Measurements from ENCODE around the gene FSTL4.

DNA sequence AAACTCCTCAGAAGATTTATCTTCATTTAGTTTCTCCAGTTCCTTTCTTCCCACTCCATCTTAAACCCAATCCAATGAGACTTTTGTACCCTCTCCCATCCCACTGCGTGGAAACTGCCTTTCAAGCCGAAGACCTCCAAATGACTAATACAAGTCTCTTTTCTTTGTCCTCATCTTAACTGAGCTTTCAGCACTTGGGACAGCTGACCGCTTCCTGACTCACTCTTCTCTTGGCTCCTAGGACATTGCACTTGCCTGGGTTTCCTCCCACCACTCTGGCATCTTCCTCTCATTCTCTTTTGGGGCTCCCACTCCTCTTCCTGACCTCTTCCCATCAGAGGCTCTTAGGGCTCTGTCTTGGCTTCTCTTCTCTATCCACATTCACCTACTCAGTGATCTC is 316.8 kb downstream of the FSTL4 start:
- no peak for TF ChIP-seq POLR2A (IDR thresholded peaks at IDR 0.05)
- TF ChIP-seq, protein P1, sequence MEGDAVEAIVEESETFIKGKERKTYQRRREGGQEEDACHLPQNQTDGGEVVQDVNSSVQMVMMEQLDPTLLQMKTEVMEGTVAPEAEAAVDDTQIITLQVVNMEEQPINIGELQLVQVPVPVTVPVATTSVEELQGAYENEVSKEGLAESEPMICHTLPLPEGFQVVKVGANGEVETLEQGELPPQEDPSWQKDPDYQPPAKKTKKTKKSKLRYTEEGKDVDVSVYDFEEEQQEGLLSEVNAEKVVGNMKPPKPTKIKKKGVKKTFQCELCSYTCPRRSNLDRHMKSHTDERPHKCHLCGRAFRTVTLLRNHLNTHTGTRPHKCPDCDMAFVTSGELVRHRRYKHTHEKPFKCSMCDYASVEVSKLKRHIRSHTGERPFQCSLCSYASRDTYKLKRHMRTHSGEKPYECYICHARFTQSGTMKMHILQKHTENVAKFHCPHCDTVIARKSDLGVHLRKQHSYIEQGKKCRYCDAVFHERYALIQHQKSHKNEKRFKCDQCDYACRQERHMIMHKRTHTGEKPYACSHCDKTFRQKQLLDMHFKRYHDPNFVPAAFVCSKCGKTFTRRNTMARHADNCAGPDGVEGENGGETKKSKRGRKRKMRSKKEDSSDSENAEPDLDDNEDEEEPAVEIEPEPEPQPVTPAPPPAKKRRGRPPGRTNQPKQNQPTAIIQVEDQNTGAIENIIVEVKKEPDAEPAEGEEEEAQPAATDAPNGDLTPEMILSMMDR (IDR thresholded peaks at IDR 0.05): no peak

Measured in lower leg skin (tissue), 3 donors.